ENCODE data around the gene LDLRAP1. TPM values are rescaled to one million over a fixed set of nuclear protein-coding genes. Genes with fewer than 3 reads are reported as not detected.

The LDLRAP1 gene
- total and polyA plus RNA-seq, 2 donors (not counting 3 experiments of a cell fraction or from before 2014, with no cell fraction given): 23.1 to 24.7 TPM

DNA sequence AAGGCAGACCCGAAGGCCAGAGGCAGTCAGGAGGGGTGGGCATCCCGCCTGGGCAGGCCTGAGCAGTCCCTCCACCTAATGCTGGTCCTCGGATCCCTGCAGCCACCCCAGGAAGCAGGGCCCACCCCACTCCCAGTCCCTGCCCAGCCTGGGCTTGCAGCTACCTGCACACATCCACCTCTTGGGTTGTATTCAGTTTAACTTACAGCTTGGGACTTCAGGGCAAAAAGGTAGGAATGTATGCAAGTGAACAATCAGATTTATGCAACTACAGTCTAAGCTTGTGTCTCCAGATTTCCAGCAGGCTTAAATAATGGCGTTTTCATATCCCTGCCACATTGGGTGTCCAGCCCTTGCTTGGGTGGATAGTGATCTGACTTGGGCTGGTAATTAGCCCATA, 17.4 kb downstream of the LDLRAP1 start:
- intact Hi-C loops (cut with micrococcal nuclease) (no loop called here), dilution Hi-C loops (cut with MboI; ENCODE audit: extremely low pct_ligation_motif_present, low sequenced_read_pairs) (no loop called here)
- Histone ChIP-seq H3K4me2 (ENCODE audit: insufficient read depth, low read length) (no peak overlapping the region), H4K20me1 (replicated peaks; ENCODE audit: control insufficient read depth, extremely low read depth, insufficient read depth, low read length) (no peaks in the 10 kb centered on the region), H2AFZ (ENCODE audit: low read depth, low read length) (no peak overlapping the region), H3K27ac (ENCODE audit: insufficient read depth, low read depth, low read length) (no peak overlapping the region), H3K9ac (replicated peaks; ENCODE audit: extremely low read depth, insufficient read depth, low read length) (no peak overlapping the region), H3K27me3 (ENCODE audit: control insufficient read depth in 2 of 2, insufficient read depth in 2 of 2, low read length in 2 of 2) (no peaks in the 10 kb centered on the region), H3K9me1 (replicated peaks; ENCODE audit: control insufficient read depth, extremely low read depth, insufficient read depth, low read length) (no peaks in the 10 kb centered on the region), H3K4me1 (ENCODE audit: control insufficient read depth, extremely low read depth, insufficient read depth, low read length) (peaks cover 43% of the 10 kb centered on the region), H3K9me3 (replicated peaks; ENCODE audit: control insufficient read depth, insufficient read depth, low read length) (no peaks in the 10 kb centered on the region), H3K36me3 (ENCODE audit: control insufficient read depth in 2 of 2, extremely low read depth in 1 of 2, insufficient read depth in 2 of 2, low read length in 2 of 2) (peaks cover 0 to 7% of the 10 kb centered on the region in 2 experiments), H3K79me2 (ENCODE audit: control insufficient read depth, insufficient read depth, low read length) (no peaks in the 10 kb centered on the region), H3K4me3 (replicated peaks in 1 of 3; ENCODE audit: insufficient read depth in 1 of 3, low read depth in 1 of 3, low read length in 3 of 3) (no peak overlapping the region)
- no peak for FAIRE-seq
- ChIA-PET POLR2A (no interaction called here), CTCF (interaction anchor here (1.8 kb wide), 1 partner anchor 11 kb away, joined by 11 read pairs; no protein-coding TSS in a partner anchor)
- no peak for DNase-seq (ENCODE audit: low read depth, low spot score)
- BruUV-seq (replicated peaks): no TSS peak
- TF ChIP-seq JUN (IDR thresholded peaks at IDR 0.05; ENCODE audit: borderline replicate concordance, insufficient read depth, insufficient read length, low read depth) (no peak), POLR2A (IDR thresholded peaks at IDR 0.05; ENCODE audit: low read depth, low read length) (no peak), POLR2AphosphoS5 (IDR thresholded peaks at IDR 0.05; ENCODE audit: insufficient read depth, low read depth, low read length) (no peak), MYC (IDR thresholded peaks at IDR 0.05; ENCODE audit: low read depth, low read length) (no peak), EZH2 (IDR thresholded peaks at IDR 0.05; ENCODE audit: borderline replicate concordance, low read depth, low read length, severe bottlenecking) (no peak), FOS (IDR thresholded peaks at IDR 0.05; ENCODE audit: borderline replicate concordance, insufficient read depth, low read length) (no peak), GATA2 (IDR thresholded peaks at IDR 0.05; ENCODE audit: insufficient read depth, insufficient read length, low read depth, low read length) (no peak)
- TF ChIP-seq, protein P1, sequence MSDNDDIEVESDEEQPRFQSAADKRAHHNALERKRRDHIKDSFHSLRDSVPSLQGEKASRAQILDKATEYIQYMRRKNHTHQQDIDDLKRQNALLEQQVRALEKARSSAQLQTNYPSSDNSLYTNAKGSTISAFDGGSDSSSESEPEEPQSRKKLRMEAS (IDR thresholded peaks at IDR 0.05; ENCODE audit: insufficient read depth, insufficient read length): no peak
- TF ChIP-seq, protein P2, sequence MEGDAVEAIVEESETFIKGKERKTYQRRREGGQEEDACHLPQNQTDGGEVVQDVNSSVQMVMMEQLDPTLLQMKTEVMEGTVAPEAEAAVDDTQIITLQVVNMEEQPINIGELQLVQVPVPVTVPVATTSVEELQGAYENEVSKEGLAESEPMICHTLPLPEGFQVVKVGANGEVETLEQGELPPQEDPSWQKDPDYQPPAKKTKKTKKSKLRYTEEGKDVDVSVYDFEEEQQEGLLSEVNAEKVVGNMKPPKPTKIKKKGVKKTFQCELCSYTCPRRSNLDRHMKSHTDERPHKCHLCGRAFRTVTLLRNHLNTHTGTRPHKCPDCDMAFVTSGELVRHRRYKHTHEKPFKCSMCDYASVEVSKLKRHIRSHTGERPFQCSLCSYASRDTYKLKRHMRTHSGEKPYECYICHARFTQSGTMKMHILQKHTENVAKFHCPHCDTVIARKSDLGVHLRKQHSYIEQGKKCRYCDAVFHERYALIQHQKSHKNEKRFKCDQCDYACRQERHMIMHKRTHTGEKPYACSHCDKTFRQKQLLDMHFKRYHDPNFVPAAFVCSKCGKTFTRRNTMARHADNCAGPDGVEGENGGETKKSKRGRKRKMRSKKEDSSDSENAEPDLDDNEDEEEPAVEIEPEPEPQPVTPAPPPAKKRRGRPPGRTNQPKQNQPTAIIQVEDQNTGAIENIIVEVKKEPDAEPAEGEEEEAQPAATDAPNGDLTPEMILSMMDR (IDR thresholded peaks at IDR 0.05; ENCODE audit: extremely low read depth in 1 of 2, insufficient read depth in 1 of 2, low read depth in 1 of 2, low read length in 2 of 2): no peak

Measured in endothelial cell of umbilical vein (primary cell).